Stomach (tissue), 9 donors: Measurements from ENCODE around the gene LOXHD1. TPM values are rescaled to one million over a fixed set of nuclear protein-coding genes. Genes with fewer than 3 reads are reported as not detected.

Experiments
- DNase-seq, 2 donors: peaks; one replicate each; pipeline versions ENCODE4 v3.0.0 to v3.0.0-alpha.2; 2013 to 2019
- H3K27ac ChIP-seq, 5 donors: fragments of 200-600 bp in 4 of 5; sonication (generic) in 4 of 5; one replicate each; pipeline ENCODE4 v1.5.1; 2013 to 2019; ENCODE audit warnings: mild to moderate bottlenecking in 1 of 5, moderate library complexity in 1 of 5
- H3K27me3 ChIP-seq, 3 donors: fragments of 200-600 bp; sonication (generic); one replicate each; pipeline ENCODE4 v1.5.1; 2017 to 2019; ENCODE audit warnings: mixed run types in 1 of 3
- H3K36me3 ChIP-seq, 4 donors: fragments of 200-600 bp; sonication (generic); 1 replicate in 3 of 4; 2 replicates in 1 of 4; pipeline ENCODE4 v1.5.1; 2016 to 2019
- H3K4me1 ChIP-seq, 4 donors: fragments of 200-600 bp; sonication (generic); one replicate each; pipeline ENCODE4 v1.5.1; 2016 to 2019
- H3K4me3 ChIP-seq, 4 donors: fragments of 200-600 bp; sonication (generic) in 3 of 4; one replicate each; pipeline ENCODE4 v1.5.1; 2016 to 2019; ENCODE audit warnings: mild to moderate bottlenecking in 1 of 4
- H3K9me3 ChIP-seq, 4 donors: fragments of 200-600 bp; sonication (generic); one replicate each; pipeline ENCODE4 v1.5.1; 2016 to 2019
- CTCF ChIP-seq, 7 experiments: fragments of 450-650 bp in 4 of 7; fragments of 200-600 bp in 3 of 7; sonication (generic) in 3 of 7; IDR thresholded peaks; one replicate each; pipeline ENCODE4 v1.5.1; 2016 to 2019; ENCODE audit warnings: antibody characterized with exemption in 7 of 7, control low read depth in 2 of 7, mild to moderate bottlenecking in 1 of 7
- EP300 ChIP-seq: sonication (generic); formaldehyde crosslinking; IDR thresholded peaks from one replicate; pipeline ENCODE4 v1.6.1; 2017; ENCODE audit warnings: antibody characterized with exemption
- POLR2A ChIP-seq, 4 donors: fragments of 450-650 bp; IDR thresholded peaks; one replicate each; pipeline ENCODE4 v1.6.1; 2016; ENCODE audit warnings: antibody characterized with exemption in 4 of 4, control low read depth in 2 of 4, mild to moderate bottlenecking in 1 of 4, moderate library complexity in 1 of 4
- POLR2AphosphoS5 ChIP-seq, 3 donors: sonication (generic); formaldehyde crosslinking; IDR thresholded peaks; one replicate each; pipeline ENCODE4 v1.6.1; 2016; ENCODE audit warnings: antibody characterized with exemption in 3 of 3
- WGBS, 5 donors: extraction: QIAGEN DNeasy Blood & Tissue Kit in 3 of 5; methylation state at CpG; one replicate each; pipeline versions ENCODE4 v1.1.5 to v1.1.7; 2013 to 2018; 5-methylcytosine and 5-hydroxymethylcytosine counted together
- intact Hi-C: fragments of 100-400 bp; cut with DNase I; formaldehyde crosslinking; loops from one replicate; pipeline ENCODE4 v1.15.1; 2023; ENCODE audit warnings: low total_unique reads
- polyA plus RNA-seq, 3 donors: library from polyadenylated mRNA; stranded (reverse); fragments of 200-250 nt; gene quantifications; one replicate each; pipeline ENCODE4 v1.2.3, GENCODE V29; 2013
- total RNA-seq, 5 donors: library from RNA; depleted of rRNA; stranded (reverse); fragments of >200 nt; gene quantifications; one replicate each; pipeline versions ENCODE4 v1.1.0 to v1.2.3, GENCODE V29; 2014 to 2016
- donor health status: healthy with polysubstance abuse.
- donor health status: Bipolar disorder and iron deficiency.
- donor health status: healthy.

LOXHD1 gene
- total and polyA plus RNA-seq, 8 donors: 0.03 to 1.3 (median 0.29) TPM; not detected in 4

- no peaks in the 10 kb centered on the region for H3K9me3 ChIP-seq
- H3K4me3 ChIP-seq: no peak overlapping the region
- H3K4me1 ChIP-seq: no peaks in the 10 kb centered on the region
- H3K27me3 ChIP-seq: peaks cover 0 to 21% (median 0%) of the 10 kb centered on the region in 3 donors
- no peaks in the 10 kb centered on the region for H3K36me3 ChIP-seq
- TF ChIP-seq POLR2AphosphoS5 (IDR thresholded peaks at IDR 0.05) (no peak), EP300 (no peak), POLR2A (IDR thresholded peaks at IDR 0.05) (no peak), CTCF (IDR thresholded peaks at IDR 0.05) (no peak)
- no peak overlapping the region for H3K27ac ChIP-seq
- intact Hi-C loops: no loop called here
- WGBS, 5 donors: 80 to 88% (median 81%) methylated on average over 11 of the region's 11 CpGs
- DNase-seq: no peak
These were observed 168.4 kb downstream of the LOXHD1 start for GRCh38 chr18:46488471-46489213.

- intact Hi-C loops: no loop called here
- no peak overlapping the region for H3K4me3 ChIP-seq
- DNase-seq: no peak
- WGBS, 5 donors: 21 to 53% (median 35%) methylated on average over 2 of the region's 2 CpGs
- no peaks in the 10 kb centered on the region for H3K4me1 ChIP-seq
- H3K36me3 ChIP-seq: no peaks in the 10 kb centered on the region
- H3K9me3 ChIP-seq: peaks cover 0 to 10% (median 5%) of the 10 kb centered on the region in 4 donors
- H3K27ac ChIP-seq: no peak overlapping the region
- peaks cover 0 to 24% (median 0%) of the 10 kb centered on the region in 3 donors for H3K27me3 ChIP-seq
- TF ChIP-seq POLR2A (IDR thresholded peaks at IDR 0.05) (no peak), EP300 (no peak), POLR2AphosphoS5 (IDR thresholded peaks at IDR 0.05) (no peak), CTCF (IDR thresholded peaks at IDR 0.05) (no peak)
These were observed 171.3 kb downstream of the LOXHD1 start for GRCh38 chr18:46485675-46486194.

- no peak overlapping the region for H3K4me3 ChIP-seq
- no peak for DNase-seq
- WGBS, 5 donors: 24 to 34% (median 30%) methylated on average over 16 of the region's 16 CpGs
- peaks cover 0 to 24% (median 0%) of the 10 kb centered on the region in 3 donors for H3K27me3 ChIP-seq
- no peak for TF ChIP-seq CTCF (IDR thresholded peaks at IDR 0.05)
- no peak for TF ChIP-seq EP300
- TF ChIP-seq POLR2AphosphoS5 (IDR thresholded peaks at IDR 0.05): no peak
- TF ChIP-seq POLR2A (IDR thresholded peaks at IDR 0.05): no peak
- no peaks in the 10 kb centered on the region for H3K4me1 ChIP-seq
- intact Hi-C loops: loop anchor here (5.0 kb wide), 1 partner anchor 203 kb away; no protein-coding TSS in a partner anchor
- peaks cover 0 to 10% (median 5%) of the 10 kb centered on the region in 4 donors for H3K9me3 ChIP-seq
- H3K36me3 ChIP-seq: no peaks in the 10 kb centered on the region
- H3K27ac ChIP-seq: no peak overlapping the region
These were observed 172.0 kb downstream of the LOXHD1 start for GRCh38 chr18:46484971-46485370.

- intact Hi-C loops: loop anchor here (5.0 kb wide), 1 partner anchor 201 kb away; no protein-coding TSS in a partner anchor
- no peak overlapping the region for H3K4me3 ChIP-seq
- no peak overlapping the region for H3K27ac ChIP-seq
- H3K9me3 ChIP-seq: peaks cover 0 to 10% (median 5%) of the 10 kb centered on the region in 4 donors
- 80 to 94% (median 85%) methylated on average over 1 of the region's 1 CpG for whole genome bisulfite sequencing, 5 donors
- no peak for DNase-seq
- H3K36me3 ChIP-seq: no peaks in the 10 kb centered on the region
- TF ChIP-seq CTCF (IDR thresholded peaks at IDR 0.05): no peak
- TF ChIP-seq POLR2A (IDR thresholded peaks at IDR 0.05): no peak
- TF ChIP-seq POLR2AphosphoS5 (IDR thresholded peaks at IDR 0.05): no peak
- TF ChIP-seq EP300: no peak
- peaks cover 0 to 24% (median 0%) of the 10 kb centered on the region in 3 donors for H3K27me3 ChIP-seq
- no peaks in the 10 kb centered on the region for H3K4me1 ChIP-seq
These were observed 174.2 kb downstream of the LOXHD1 start for GRCh38 chr18:46482831-46483230.
